B cell (primary cell): ENCODE results near the gene PRR20B. TPM values are rescaled to one million over a fixed set of nuclear protein-coding genes. Genes with fewer than 3 reads are reported as not detected.

ENCODE experiments used
- ATAC-seq: fragments of 200-7000 bp; cut with Tn5 transposase; one replicate; pipeline ENCODE4 v1.10.0; 2021; ENCODE audit warnings: low read depth, mild to moderate bottlenecking, moderate number of reproducible peaks, moderate library complexity
- CTCF ChIA-PET: fragments of 350-600 bp; sonication (Branson Sonifier 250); formaldehyde crosslinking; loops from one replicate; lab custom pipeline; 2021; ENCODE audit warnings: antibody characterized with exemption, inconsistent platforms; lab: Charles Lee
- POLR2A ChIA-PET: fragments of 350-600 bp; sonication (Branson Sonifier 250); formaldehyde crosslinking; loops from one replicate; lab custom pipeline; 2021; ENCODE audit warnings: antibody characterized with exemption; lab: Charles Lee
- DNase-seq: peaks from one replicate; pipeline ENCODE4 v3.0.0; 2013
- H2AFZ ChIP-seq: 2 replicates; pipeline ENCODE4 v1.6.1; 2012; ENCODE audit warnings: mild to moderate bottlenecking, low read depth, low read length; ENCODE audit not compliant: insufficient read depth, poor library complexity, severe bottlenecking
- H3K27ac ChIP-seq, 2 donors: 1 replicate in 1 of 2; 2 replicates in 1 of 2; pipeline ENCODE4 v1.5.1; 2012 to 2013; ENCODE audit warnings: low read length in 2 of 2, mild to moderate bottlenecking in 2 of 2, moderate library complexity in 1 of 2
- H3K27me3 ChIP-seq, 4 experiments: fragments of 200-600 bp in 1 of 4; sonication (generic) in 1 of 4; replicated peaks in 1 of 4; 1 replicate in 2 of 4; 2 replicates in 2 of 4; pipeline versions ENCODE4 v1.6.1 to v1.7.0; 2013 to 2016; ENCODE audit warnings: low read length in 3 of 4, mild to moderate bottlenecking in 2 of 4, mixed read lengths in 1 of 4, moderate library complexity in 1 of 4; ENCODE audit not compliant: insufficient read depth in 4 of 4, control insufficient read depth in 3 of 4; ENCODE audit errors: control extremely low read depth in 1 of 4
- H3K36me3 ChIP-seq, 2 experiments: replicated peaks in 1 of 2; 1 replicate in 1 of 2; 2 replicates in 1 of 2; pipeline versions ENCODE4 v1.6.1 to v1.7.1; 2013; ENCODE audit warnings: low read length in 1 of 2; ENCODE audit not compliant: insufficient read depth in 2 of 2, control insufficient read depth in 1 of 2; ENCODE audit errors: control extremely low read depth in 1 of 2, extremely low read depth in 1 of 2
- H3K4me1 ChIP-seq, 2 donors: fragments of 200-600 bp in 1 of 2; sonication (generic) in 1 of 2; 1 replicate in 1 of 2; 2 replicates in 1 of 2; pipeline versions ENCODE4 v1.5.1 to v1.6.1; 2013 to 2017; ENCODE audit warnings: low read length in 2 of 2; ENCODE audit not compliant: control insufficient read depth in 2 of 2, insufficient read depth in 2 of 2
- H3K4me2 ChIP-seq: replicated peaks from 2 replicates; pipeline ENCODE3; 2012; ENCODE audit warnings: mild to moderate bottlenecking, low read depth, low read length; ENCODE audit not compliant: poor library complexity, severe bottlenecking
- H3K4me3 ChIP-seq, 5 experiments: fragments of 200-600 bp in 1 of 5; sonication (generic) in 1 of 5; 1 replicate in 3 of 5; 2 replicates in 2 of 5; pipeline versions ENCODE4 v1.5.1 to v1.7.0; 2011 to 2016; ENCODE audit warnings: low read length in 4 of 5, mild to moderate bottlenecking in 4 of 5, low read depth in 2 of 5, control low read depth in 1 of 5, moderate library complexity in 1 of 5; ENCODE audit not compliant: insufficient read depth in 1 of 5; ENCODE audit errors: control extremely low read depth in 1 of 5, extremely low read depth in 1 of 5
- H3K79me2 ChIP-seq: fragments of 200-600 bp; sonication (generic); one replicate; pipeline ENCODE4 v1.6.0; 2016; ENCODE audit warnings: low read length; ENCODE audit not compliant: control insufficient read depth, insufficient read depth
- H3K9ac ChIP-seq: fragments of 200-600 bp; sonication (generic); 2 replicates; pipeline ENCODE4 v1.6.1; 2017; ENCODE audit warnings: mild to moderate bottlenecking, low read length, moderate library complexity
- H3K9me3 ChIP-seq, 3 donors: one replicate each; pipeline versions ENCODE4 v1.6.1 to v1.7.1; 2013; ENCODE audit warnings: low read length in 2 of 3; ENCODE audit not compliant: control insufficient read depth in 2 of 3, insufficient read depth in 1 of 3; ENCODE audit errors: control extremely low read depth in 1 of 3
- H4K20me1 ChIP-seq: 2 replicates; pipeline ENCODE4 v1.6.0; 2012; ENCODE audit warnings: mild to moderate bottlenecking, low read length; ENCODE audit not compliant: insufficient read depth, control insufficient read depth, poor library complexity, severe bottlenecking
- H3K27ac Mint-ChIP-seq: one replicate; pipeline ENCODE4 v1.8.0; 2021; ENCODE audit warnings: mixed read lengths
- H3K27me3 Mint-ChIP-seq: one replicate; pipeline ENCODE4 v1.8.0; 2021; ENCODE audit warnings: mixed read lengths
- H3K4me1 Mint-ChIP-seq: one replicate; pipeline ENCODE4 v1.8.0; 2021; ENCODE audit warnings: mixed read lengths
- H3K4me3 Mint-ChIP-seq: one replicate; pipeline ENCODE4 v1.8.0; 2021; ENCODE audit warnings: mixed read lengths
- H3K9me3 Mint-ChIP-seq: one replicate; pipeline ENCODE4 v1.8.0; 2022; ENCODE audit warnings: mixed read lengths; ENCODE audit not compliant: insufficient read depth
- EZH2 ChIP-seq: IDR thresholded peaks from 2 replicates; pipeline ENCODE4 v1.6.1; 2012; ENCODE audit warnings: borderline replicate concordance, low read depth, mild to moderate bottlenecking, moderate library complexity, low read length; ENCODE audit not compliant: insufficient read depth, poor library complexity, severe bottlenecking
- WGBS: methylation state at CpG from one replicate; pipeline ENCODE4 v1.1.5; 2013; ENCODE audit warnings: missing lambda C conversion rate; ENCODE audit not compliant: insufficient coverage; 5-methylcytosine and 5-hydroxymethylcytosine counted together
- intact Hi-C: fragments of 100-400 bp; cut with micrococcal nuclease; formaldehyde crosslinking; loops from one replicate; pipeline ENCODE4 v1.10.0; 2022
- polyA plus RNA-seq: library from polyadenylated mRNA; depleted of rRNA; stranded (reverse); fragments of >200 nt; gene quantifications from 2 replicates; pipeline ENCODE4 v1.2.3, GENCODE V29; 2012
- small RNA-seq: library from RNA; depleted of rRNA; stranded (forward); fragments of <200 nt; gene quantifications from one replicate; pipeline ENCODE3, GENCODE V24; 2012; ENCODE audit warnings: low replicate concordance, low read depth; ENCODE audit not compliant: insufficient read length
- total RNA-seq, 2 donors: library from RNA; stranded (reverse); fragments of 120-200 nt in 1 of 2; gene quantifications; 1 replicate in 1 of 2; 2 replicates in 1 of 2; pipeline versions ENCODE4 v1.2.3 to v1.2.4, GENCODE V29; 2013 to 2022
- TF ChIP-seq, protein P1 (sequence below): fragments of 200-600 bp; IDR thresholded peaks from one replicate; pipeline ENCODE4 v1.8.0; 2022; ENCODE audit warnings: antibody characterized with exemption, mild to moderate bottlenecking

Gene PRR20B
- total and polyA plus RNA-seq, 2 donors (not counting 1 experiment from before 2014, with no cell fraction given): not detected

DNA sequence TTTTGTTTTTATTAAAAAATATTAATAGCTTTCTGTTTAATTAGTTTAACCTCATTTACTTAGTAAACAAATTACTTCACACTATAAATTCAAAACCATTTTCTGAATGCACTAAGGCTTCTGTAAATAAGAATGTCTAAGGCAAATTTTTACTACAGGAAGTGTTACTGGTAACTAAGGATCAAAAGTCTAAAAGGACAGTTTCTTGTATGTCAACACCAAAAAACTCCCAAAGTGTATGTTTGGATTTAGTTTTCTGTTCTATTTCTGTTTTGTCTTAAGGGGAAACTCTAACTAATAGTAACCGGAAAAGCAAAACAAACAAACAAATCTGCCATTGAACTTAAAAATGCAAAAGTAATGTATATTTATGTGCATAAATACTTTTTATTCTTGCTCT is 44.4 kb downstream of the PRR20B start:
- ATAC-seq (no peak), DNase-seq (no peak)
- Mint-ChIP-seq H3K27me3 (no peaks in the 10 kb centered on the region), H3K9me3 (no peaks in the 10 kb centered on the region), H3K4me3 (no peak overlapping the region), H3K4me1 (no peaks in the 10 kb centered on the region), H3K27ac (no peak overlapping the region)
- H3K79me2 ChIP-seq: no peaks in the 10 kb centered on the region
- no peak overlapping the region for H3K9ac ChIP-seq
- no peaks in the 10 kb centered on the region for H3K4me1 ChIP-seq
- H3K4me2 ChIP-seq: no peak overlapping the region
- POLR2A ChIA-PET: no interaction called here
- WGBS: no CpG with 5 or more reads among the region's 1 CpG
- no peak for TF ChIP-seq EZH2
- TF ChIP-seq, protein P1, sequence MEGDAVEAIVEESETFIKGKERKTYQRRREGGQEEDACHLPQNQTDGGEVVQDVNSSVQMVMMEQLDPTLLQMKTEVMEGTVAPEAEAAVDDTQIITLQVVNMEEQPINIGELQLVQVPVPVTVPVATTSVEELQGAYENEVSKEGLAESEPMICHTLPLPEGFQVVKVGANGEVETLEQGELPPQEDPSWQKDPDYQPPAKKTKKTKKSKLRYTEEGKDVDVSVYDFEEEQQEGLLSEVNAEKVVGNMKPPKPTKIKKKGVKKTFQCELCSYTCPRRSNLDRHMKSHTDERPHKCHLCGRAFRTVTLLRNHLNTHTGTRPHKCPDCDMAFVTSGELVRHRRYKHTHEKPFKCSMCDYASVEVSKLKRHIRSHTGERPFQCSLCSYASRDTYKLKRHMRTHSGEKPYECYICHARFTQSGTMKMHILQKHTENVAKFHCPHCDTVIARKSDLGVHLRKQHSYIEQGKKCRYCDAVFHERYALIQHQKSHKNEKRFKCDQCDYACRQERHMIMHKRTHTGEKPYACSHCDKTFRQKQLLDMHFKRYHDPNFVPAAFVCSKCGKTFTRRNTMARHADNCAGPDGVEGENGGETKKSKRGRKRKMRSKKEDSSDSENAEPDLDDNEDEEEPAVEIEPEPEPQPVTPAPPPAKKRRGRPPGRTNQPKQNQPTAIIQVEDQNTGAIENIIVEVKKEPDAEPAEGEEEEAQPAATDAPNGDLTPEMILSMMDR: no peak
- CTCF ChIA-PET: no interaction called here
- no peaks in the 10 kb centered on the region for H3K27me3 ChIP-seq
- no peak overlapping the region for H3K4me3 ChIP-seq
- H3K36me3 ChIP-seq: no peaks in the 10 kb centered on the region
- H4K20me1 ChIP-seq: no peaks in the 10 kb centered on the region
- intact Hi-C loops: no loop called here
- no peaks in the 10 kb centered on the region for H3K9me3 ChIP-seq
- H3K27ac ChIP-seq: no peak overlapping the region
- H2AFZ ChIP-seq: no peak overlapping the region

Small RNAs within 50 kb of the gene (small RNA-seq; reads per million reads assigned to genes)
- gene PRR20FP: not detected

Other genes starting within 250 kb of the PRR20B start
- not detected in 2 replicates for gene PRR20A, start 6.6 kb upstream of the PRR20B start, total RNA-seq
- gene PRR20A, start 6.6 kb upstream of the PRR20B start, polyA plus RNA-seq: not detected in 2 replicates
- not detected in 2 replicates for gene PRR20C, start 6.6 kb downstream of the PRR20B start, total RNA-seq
- not detected in 2 replicates for gene PRR20C, start 6.6 kb downstream of the PRR20B start, polyA plus RNA-seq
- not detected in 2 replicates for gene PRR20D, start 13.1 kb downstream of the PRR20B start, total RNA-seq
- gene PRR20D, start 13.1 kb downstream of the PRR20B start, polyA plus RNA-seq: not detected in 2 replicates
- gene PRR20E, start 19.7 kb downstream of the PRR20B start, total RNA-seq: not detected in 2 replicates
- gene PRR20E, start 19.7 kb downstream of the PRR20B start, polyA plus RNA-seq: not detected in 2 replicates